SK-MEL-5 (cell line): ENCODE measurements around the gene PRKG1. TPM values are rescaled to one million over a fixed set of nuclear protein-coding genes. Genes with fewer than 3 reads are reported as not detected.
"Not testable (repeated sequence)": the region's sequence is repeated elsewhere in the genome, so short reads cannot be mapped to it uniquely, and the experiment has no call there.

Experiments
- DNase-seq: peaks from one replicate; pipeline ENCODE4 v3.0.0-alpha.2; 2016; ENCODE audit warnings: low read depth, low spot score
- in situ Hi-C: cut with HindIII; loops from 2 replicates; pipeline ENCODE4 v1.10.0; 2016; ENCODE audit warnings: low sequenced_read_pairs, high pct_unique_total_duplicates, low pct_unique_long_range_greater_than_20kb
- total RNA-seq: library from RNA; depleted of rRNA; stranded (reverse); fragments of >200 nt; shearing (Covaris generic); gene quantifications from 2 replicates; pipeline ENCODE4 v1.2.3, GENCODE V29; 2014

Gene PRKG1
- total RNA-seq, 1 experiment from 2014 or later, result 4.6 TPM

GRCh38 chr10:52121688-52122087 is 1047.4 kb downstream of the PRKG1 start:
- in situ Hi-C loops, result no loop called here
- DNase-seq, result no peak

DNA sequence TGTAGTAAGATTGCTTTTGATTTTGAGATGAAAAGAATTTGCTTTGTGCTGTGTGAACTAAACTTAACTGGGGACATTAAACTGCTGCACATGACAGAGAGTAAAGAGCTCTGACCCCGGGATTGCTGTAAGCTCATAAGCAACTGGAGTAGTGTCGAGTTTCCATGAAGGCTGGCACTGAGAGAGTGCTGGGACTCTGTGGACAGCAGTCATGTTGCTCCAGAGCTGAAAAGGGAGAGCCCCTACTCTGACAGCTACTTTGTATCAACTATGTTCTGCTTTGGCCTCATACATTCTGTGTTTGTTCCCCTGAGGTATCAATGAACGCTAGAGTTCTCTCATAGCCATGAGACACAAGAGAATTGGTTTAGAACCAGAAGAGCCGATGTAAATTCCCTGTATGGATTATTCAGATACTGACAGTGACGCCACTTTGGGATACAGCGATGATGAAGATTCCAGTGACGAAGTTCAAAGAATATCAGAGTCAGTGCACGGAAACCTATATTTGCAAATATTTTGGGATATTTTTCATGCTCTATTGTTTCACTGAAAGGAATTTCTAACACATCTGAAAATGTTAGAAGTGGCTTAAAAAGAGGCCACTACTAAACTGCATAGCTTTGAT is 1053.9 kb downstream of the PRKG1 start:
- DNase-seq, result no peak
- in situ Hi-C loops, result no loop called here

GRCh38 chr10:52129410-52130178 is 1055.3 kb downstream of the PRKG1 start:
- no peak for DNase-seq
- in situ Hi-C loops, result no loop called here

- no peak for DNase-seq
- in situ Hi-C loops, result no loop called here
Observed at GRCh38 chr10:52135101-52135500, 1060.8 kb downstream of the PRKG1 start.

- in situ Hi-C loops, result no loop called here
- no peak for DNase-seq
Observed at GRCh38 chr10:52136921-52137320, 1062.6 kb downstream of the PRKG1 start.

GRCh38 chr10:52143338-52143737 is 1069.1 kb downstream of the PRKG1 start:
- DNase-seq, result no peak
- in situ Hi-C loops, result no loop called here

GRCh38 chr10:52145636-52146035 is 1071.3 kb downstream of the PRKG1 start:
- in situ Hi-C loops, result no loop called here
- no peak for DNase-seq

- in situ Hi-C loops, result no loop called here
- no peak for DNase-seq
Observed at GRCh38 chr10:52146766-52147165, 1072.5 kb downstream of the PRKG1 start.

- in situ Hi-C loops, result no loop called here
Observed at GRCh38 chr10:52170776-52171175, 1096.5 kb downstream of the PRKG1 start.

GRCh38 chr10:52172581-52172980 is 1098.3 kb downstream of the PRKG1 start:
- in situ Hi-C loops, result no loop called here
- DNase-seq, result no peak

More at GRCh38 chr10:52170776-52171175, 1096.5 kb downstream of the PRKG1 start:
- DNase-seq, result peak; percentile 49

GRCh38 chr10:52185256-52185655 is 1111.0 kb downstream of the PRKG1 start:
- in situ Hi-C loops, result no loop called here
- no peak for DNase-seq

- in situ Hi-C loops, result no loop called here
Observed at GRCh38 chr10:52187521-52188258, 1113.4 kb downstream of the PRKG1 start.

DNA sequence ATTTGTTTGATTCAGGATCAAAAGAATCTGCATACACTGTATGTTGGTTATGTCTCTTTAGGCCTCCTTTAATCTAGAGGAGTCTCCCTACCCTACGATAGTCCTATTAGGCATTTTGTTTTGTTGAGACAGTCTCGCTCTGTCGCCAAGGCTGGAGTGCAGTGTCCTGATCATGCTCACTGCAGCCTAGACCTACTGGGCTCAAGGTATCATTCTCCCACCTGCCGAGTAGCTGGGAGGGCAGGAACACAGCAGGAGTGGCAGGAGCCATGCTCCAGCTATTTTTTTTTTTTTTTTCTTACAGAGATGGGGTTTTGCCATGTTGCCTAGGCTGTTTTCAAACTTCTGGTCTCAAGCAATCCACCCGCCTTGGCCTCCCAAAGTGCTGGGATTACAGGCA is 1116.8 kb downstream of the PRKG1 start:
- in situ Hi-C loops, result no loop called here
- DNase-seq, result no peak

More at GRCh38 chr10:52187521-52188258, 1113.4 kb downstream of the PRKG1 start:
- no peak for DNase-seq

- DNase-seq, result no peak
- in situ Hi-C loops, result no loop called here
Observed at GRCh38 chr10:52194191-52194590, 1119.9 kb downstream of the PRKG1 start.

DNA sequence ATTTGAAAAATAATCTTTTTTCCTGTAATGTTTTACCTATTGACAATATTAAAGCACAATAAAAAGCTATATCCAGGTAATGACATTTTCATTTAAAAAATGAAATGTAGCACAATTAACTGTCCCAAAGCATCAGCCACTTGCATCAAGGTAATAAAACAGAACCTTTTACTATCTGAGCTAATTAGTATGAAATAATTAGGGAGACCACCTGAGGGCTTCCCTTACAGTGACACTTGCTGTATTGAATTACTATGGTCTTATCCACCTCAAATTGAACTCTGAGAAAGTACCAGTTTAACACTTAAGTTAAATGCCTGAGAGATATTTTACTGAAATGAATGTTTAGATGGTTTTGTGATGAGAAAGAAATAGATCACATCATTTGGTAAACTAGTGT is 1120.4 kb downstream of the PRKG1 start:
- in situ Hi-C loops, result no loop called here
- no peak for DNase-seq

DNA sequence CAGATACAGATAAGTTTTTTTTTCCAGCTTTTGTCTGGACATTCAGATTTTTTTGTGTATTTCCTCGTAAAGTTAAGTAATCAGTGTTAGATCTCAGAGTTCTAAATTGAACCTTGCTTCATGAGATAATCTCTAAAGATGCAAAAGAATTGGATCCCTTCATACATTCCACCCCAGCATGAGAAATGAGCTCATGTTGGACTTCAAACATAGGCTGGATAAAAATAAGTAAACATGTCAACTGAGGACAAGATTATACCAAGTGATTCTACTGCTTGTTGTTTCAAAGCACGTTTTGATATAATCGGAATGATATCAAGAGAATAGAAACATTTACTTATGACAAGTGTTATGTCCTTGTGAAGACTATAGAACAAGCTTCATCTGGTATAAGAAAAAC is 1122.8 kb downstream of the PRKG1 start:
- in situ Hi-C loops, result no loop called here

DNA sequence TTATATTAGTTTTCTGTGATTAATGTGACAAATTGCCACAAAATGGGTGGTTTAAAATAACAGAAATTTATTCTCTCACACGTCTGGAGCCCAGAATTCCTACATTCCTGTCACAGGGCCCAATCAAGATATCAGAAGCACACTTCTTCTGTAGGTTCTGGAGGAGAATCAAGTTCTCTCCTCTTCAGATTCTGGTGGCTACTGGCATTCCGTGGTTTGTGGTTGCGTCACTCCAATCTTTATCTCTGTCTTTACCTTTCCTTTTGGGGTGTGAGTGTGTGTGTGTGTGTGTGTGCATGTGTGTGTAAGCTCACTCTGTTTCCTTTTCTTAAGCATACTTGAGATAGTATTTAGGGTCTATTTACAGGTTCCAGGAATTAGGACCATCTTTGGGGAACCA is 1124.3 kb downstream of the PRKG1 start:
- DNase-seq, result no peak
- in situ Hi-C loops, result no loop called here

More for the DNA sequence above, 1122.8 kb downstream of the PRKG1 start:
- no peak for DNase-seq

- in situ Hi-C loops, DNase-seq: not testable (repeated sequence)
Observed at GRCh38 chr10:52204906-52205305, 1130.6 kb downstream of the PRKG1 start.
